H1 (cell line): ENCODE measurements around the gene NOL4L. TPM values are rescaled to one million over a fixed set of nuclear protein-coding genes. Genes with fewer than 3 reads are reported as not detected.

Experiments
- CHD1 ChIP-seq: IDR thresholded peaks from 2 replicates; pipeline ENCODE4 v1.6.1; 2012; ENCODE audit warnings: low read depth, low read length, improper control_type of control experiment
- CHD2 ChIP-seq: IDR thresholded peaks from 2 replicates; pipeline ENCODE4 v1.6.1; 2012; ENCODE audit warnings: low read length, improper control_type of control experiment
- polyA plus RNA-seq, 7 experiments: library from polyadenylated mRNA; depleted of rRNA in 3 of 7; stranded (reverse) in 5 of 7; unstranded in 2 of 7; fragments of >200 nt in 5 of 7; fragments of 200-250 nt in 2 of 7; gene quantifications; 1 replicate in 5 of 7; 2 replicates in 1 of 7; 4 replicates in 1 of 7; pipeline versions ENCODE4 v1.2.1 to v1.2.3, GENCODE V29; 2011 to 2013; ENCODE audit warnings: missing spikeins in 2 of 7, mixed read lengths in 2 of 7
- total RNA-seq: library from RNA; stranded (reverse); fragmentation: NEBNext Ultra II Directional; extraction: Animal tissue kit (Norgen Biotek cat#: 25700); gene quantifications from 2 replicates; pipeline ENCODE4 v1.2.1, GENCODE V29; 2021

NOL4L gene
- total and polyA plus RNA-seq, 2 of the 8 experiments (the other 6 are each of a cell fraction or from before 2014, with no cell fraction given), result 15.3 to 23.7 TPM

DNA sequence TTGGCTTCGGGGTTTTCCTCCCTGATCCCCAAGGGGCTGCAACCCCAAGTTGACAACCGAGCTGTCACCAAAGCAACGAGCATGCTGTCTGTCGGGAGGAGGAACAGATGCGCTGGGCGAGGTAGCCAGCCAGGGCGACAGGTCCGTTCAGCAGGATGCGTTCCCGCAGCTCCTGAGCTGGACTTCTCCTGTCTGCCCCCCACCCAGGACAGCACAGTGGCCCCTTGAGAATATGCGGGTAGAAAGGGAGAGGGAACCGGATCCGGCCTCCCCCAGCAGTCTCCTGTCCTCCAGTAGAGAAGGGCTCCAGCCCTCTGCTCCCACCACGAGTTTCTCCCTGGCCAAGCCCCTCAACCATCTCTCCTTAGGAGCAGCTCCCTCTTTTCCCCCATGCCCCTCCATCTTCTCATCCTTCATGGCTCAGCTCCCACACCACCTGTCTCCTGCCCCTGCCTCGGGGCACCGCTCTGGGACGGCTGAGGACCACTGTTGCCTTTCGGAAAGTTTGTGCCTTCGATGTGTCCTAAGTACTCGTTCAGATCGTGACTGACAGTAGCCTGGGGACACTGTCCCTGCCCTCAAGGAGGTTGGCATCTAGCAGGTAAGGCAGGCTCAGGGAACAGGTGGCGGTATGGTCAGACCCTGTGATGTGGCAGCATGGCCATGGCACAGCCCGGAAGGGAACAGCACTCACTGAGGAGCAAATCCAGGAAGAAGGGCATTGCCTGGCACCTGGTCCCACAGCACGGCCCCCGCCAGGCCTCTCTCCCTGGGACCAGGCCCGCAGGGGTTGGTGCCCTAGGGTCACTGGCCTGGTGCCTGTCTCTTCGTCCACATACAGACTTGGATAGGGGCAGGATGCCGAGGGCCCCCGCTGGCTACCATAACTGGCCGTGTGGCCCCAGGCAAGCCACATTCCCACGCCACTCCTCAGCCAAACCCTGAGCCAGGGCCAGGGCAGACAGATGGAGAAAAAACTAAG, 130.7 kb downstream of the NOL4L start (continued):
- TF ChIP-seq CHD2 (no peak), CHD1 (no peak)
